A673 (cell line): ENCODE results near the gene CAPN13.

ENCODE experiments used
- EZH2 ChIP-seq: fragments of 200-600 bp; sonication (generic); IDR thresholded peaks from 2 replicates; pipeline ENCODE4 v1.6.1; 2017; ENCODE audit warnings: borderline replicate concordance, low read depth, mild to moderate bottlenecking, mixed read lengths, antibody characterized with exemption, low read length; ENCODE audit not compliant: poor library complexity, severe bottlenecking
- TF ChIP-seq, protein P1 (sequence below): fragments of 300-800, 200-600 bp; sonication (generic); conservative IDR thresholded peaks from 2 replicates; pipeline ENCODE4 v1.5.1; 2017; ENCODE audit warnings: low read depth, mild to moderate bottlenecking, antibody characterized with exemption, low read length, moderate library complexity, mixed read lengths

DNA sequence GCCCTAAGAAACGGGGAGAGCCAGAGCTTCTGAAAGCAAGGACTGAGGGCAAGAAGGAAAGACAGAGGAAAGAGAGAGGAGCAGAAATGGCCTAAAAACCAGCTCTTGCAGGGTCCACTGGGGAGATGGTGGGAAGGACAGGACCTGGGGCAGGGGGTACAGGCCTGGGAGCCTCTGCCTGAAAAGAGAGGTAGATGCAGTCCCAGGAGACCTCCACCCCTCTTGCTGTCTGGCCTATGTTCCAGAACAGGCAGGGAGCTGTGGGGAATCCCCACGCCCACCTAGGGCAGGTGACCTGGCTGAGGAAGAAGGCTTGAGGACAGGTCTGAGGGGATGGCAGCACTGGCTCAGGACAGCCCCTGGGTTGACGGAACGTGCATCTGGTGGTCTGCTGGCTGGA lies 4.6 kb downstream of the CAPN13 start:
- TF ChIP-seq, protein P1, sequence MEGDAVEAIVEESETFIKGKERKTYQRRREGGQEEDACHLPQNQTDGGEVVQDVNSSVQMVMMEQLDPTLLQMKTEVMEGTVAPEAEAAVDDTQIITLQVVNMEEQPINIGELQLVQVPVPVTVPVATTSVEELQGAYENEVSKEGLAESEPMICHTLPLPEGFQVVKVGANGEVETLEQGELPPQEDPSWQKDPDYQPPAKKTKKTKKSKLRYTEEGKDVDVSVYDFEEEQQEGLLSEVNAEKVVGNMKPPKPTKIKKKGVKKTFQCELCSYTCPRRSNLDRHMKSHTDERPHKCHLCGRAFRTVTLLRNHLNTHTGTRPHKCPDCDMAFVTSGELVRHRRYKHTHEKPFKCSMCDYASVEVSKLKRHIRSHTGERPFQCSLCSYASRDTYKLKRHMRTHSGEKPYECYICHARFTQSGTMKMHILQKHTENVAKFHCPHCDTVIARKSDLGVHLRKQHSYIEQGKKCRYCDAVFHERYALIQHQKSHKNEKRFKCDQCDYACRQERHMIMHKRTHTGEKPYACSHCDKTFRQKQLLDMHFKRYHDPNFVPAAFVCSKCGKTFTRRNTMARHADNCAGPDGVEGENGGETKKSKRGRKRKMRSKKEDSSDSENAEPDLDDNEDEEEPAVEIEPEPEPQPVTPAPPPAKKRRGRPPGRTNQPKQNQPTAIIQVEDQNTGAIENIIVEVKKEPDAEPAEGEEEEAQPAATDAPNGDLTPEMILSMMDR = no peak
- TF ChIP-seq EZH2 = no peak
